Right lobe of liver (tissue), 6 donors: ENCODE results near the gene LRRC8D. TPM values are rescaled to one million over a fixed set of nuclear protein-coding genes. Genes with fewer than 3 reads are reported as not detected.

Source experiments
- ATAC-seq, 4 donors: fragments of 200-7000 bp; cut with Tn5 transposase; one replicate each; pipeline ENCODE4 v1.9.1; 2020; ENCODE audit warnings: mild to moderate bottlenecking in 4 of 4, moderate library complexity in 4 of 4
- DNase-seq, 3 donors: peaks; one replicate each; pipeline ENCODE4 v3.0.0-alpha.2; 2020
- H3K27ac ChIP-seq, 3 donors: fragments of 200-600 bp; one replicate each; pipeline ENCODE4 v1.8.0; 2022
- H3K27me3 ChIP-seq, 2 donors: fragments of 200-600 bp; one replicate each; pipeline ENCODE4 v1.8.0; 2022
- H3K36me3 ChIP-seq, 4 donors: fragments of 200-600 bp; sonication (generic) in 1 of 4; one replicate each; pipeline versions ENCODE4 v1.5.1 to v1.8.0; 2017 to 2022; ENCODE audit warnings: control low read depth in 1 of 4
- H3K4me1 ChIP-seq, 4 donors: fragments of 200-600 bp; sonication (generic) in 1 of 4; one replicate each; pipeline versions ENCODE4 v1.5.1 to v1.8.0; 2017 to 2022; ENCODE audit warnings: control low read depth in 1 of 4
- H3K4me3 ChIP-seq, 3 donors: fragments of 200-600 bp; one replicate each; pipeline ENCODE4 v1.8.0; 2022
- H3K9me3 ChIP-seq, 4 donors: fragments of 200-600 bp; sonication (generic) in 1 of 4; one replicate each; pipeline versions ENCODE4 v1.5.1 to v1.8.0; 2017 to 2022; ENCODE audit warnings: control low read depth in 1 of 4
- CTCF ChIP-seq, 4 donors: fragments of 200-600 bp in 3 of 4; fragments of 450-650 bp in 1 of 4; IDR thresholded peaks; one replicate each; pipeline versions ENCODE4 v1.5.1 to v1.8.0; 2016 to 2022; ENCODE audit warnings: antibody characterized with exemption in 4 of 4, mild to moderate bottlenecking in 2 of 4
- POLR2A ChIP-seq: fragments of 450-650 bp; IDR thresholded peaks from one replicate; pipeline ENCODE4 v1.6.1; 2017; ENCODE audit warnings: antibody characterized with exemption, mild to moderate bottlenecking
- WGBS: methylation state at CpG from one replicate; pipeline ENCODE4 v1.1.6; 2018; ENCODE audit warnings: low coverage, low lambda C conversion rate; ENCODE audit not compliant: insufficient coverage; ENCODE audit errors: missing lambda C conversion rate; 5-methylcytosine and 5-hydroxymethylcytosine counted together
- intact Hi-C, 2 donors: fragments of 100-400 bp; cut with DNase I; formaldehyde crosslinking; loops; one replicate each; pipeline versions ENCODE4 v1.11.2 to v1.14.1; 2022
- total RNA-seq, 6 experiments: library from RNA; depleted of rRNA in 2 of 6; stranded (reverse); fragments of >200 nt in 2 of 6; fragmentation: NEBNext Ultra II Directional in 3 of 6; extraction: Animal tissue kit (Norgen Biotek cat#: 25700) in 3 of 6; gene quantifications; one replicate each; pipeline versions ENCODE4 v1.1.0 to v1.2.4, GENCODE V29; 2016 to 2023
- donor health status: DM: no; HTN: yes; CAD: no.
- donor health status: DM: no; HTN: no; CAD: no.
- donor health status: DM: no; HTN: no; CAD: no.
- donor health status: DM: no; HTN: yes; CAD: no.
- donor health status: DM: no; HTN: yes; CAD: no.

The LRRC8D gene
- total RNA-seq, 6 experiments from 2014 or later, result 11.5 to 22.1 (median 19.3) TPM

- Histone ChIP-seq H3K4me1 (peaks cover 2 to 24% (median 11%) of the 10 kb centered on the region in 4 donors), H3K36me3 (no peaks in the 10 kb centered on the region), H3K27me3 (no peaks in the 10 kb centered on the region), H3K4me3 (no peak overlapping the region), H3K9me3 (no peaks in the 10 kb centered on the region), H3K27ac (no peak overlapping the region)
- ATAC-seq (no peak), DNase-seq (no peak)
- TF ChIP-seq CTCF (IDR thresholded peaks at IDR 0.05), result no peak
- TF ChIP-seq POLR2A, result no peak
- intact Hi-C loops, result no loop called here
- 83% methylated on average over 3 of the region's 3 CpGs for WGBS
These were observed 6.5 kb downstream of the LRRC8D start for GRCh38 chr1:89827330-89827729.

- ATAC-seq (no peak), DNase-seq (no peak)
- Histone ChIP-seq H3K4me3 (no peak overlapping the region), H3K27ac (no peak overlapping the region), H3K36me3 (no peaks in the 10 kb centered on the region), H3K27me3 (no peaks in the 10 kb centered on the region), H3K9me3 (no peaks in the 10 kb centered on the region), H3K4me1 (peaks cover 2 to 24% (median 8%) of the 10 kb centered on the region in 4 donors)
- TF ChIP-seq CTCF (IDR thresholded peaks at IDR 0.05) (no peak), POLR2A (no peak)
- intact Hi-C loops, result no loop called here
- 100% methylated on average over 1 of the region's 1 CpG for WGBS
These were observed 7.1 kb downstream of the LRRC8D start for GRCh38 chr1:89827902-89828301.

DNA sequence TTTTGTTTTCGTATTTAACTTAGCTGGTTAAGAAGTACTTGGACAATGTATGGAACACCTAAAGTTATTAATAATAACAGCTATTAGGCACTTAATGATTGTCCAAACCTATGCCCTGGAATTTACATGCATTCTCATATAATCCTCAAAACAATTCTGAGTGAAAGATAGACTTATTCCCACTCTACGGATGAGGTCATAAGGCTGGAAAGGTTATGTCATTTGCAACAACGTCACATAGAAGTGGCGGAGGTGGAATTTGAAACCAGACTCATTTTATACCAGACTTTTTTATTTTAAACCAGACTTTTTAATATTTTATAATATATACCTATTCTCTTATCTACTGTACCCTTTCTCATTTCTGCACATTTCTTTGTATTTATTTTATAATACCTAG is 8.4 kb downstream of the LRRC8D start:
- Histone ChIP-seq H3K9me3 (no peaks in the 10 kb centered on the region), H3K4me3 (no peak overlapping the region), H3K4me1 (peaks cover 2 to 31% (median 7%) of the 10 kb centered on the region in 4 donors), H3K36me3 (no peaks in the 10 kb centered on the region), H3K27me3 (no peaks in the 10 kb centered on the region), H3K27ac (no peak overlapping the region)
- WGBS, result 88% methylated on average over 4 of the region's 4 CpGs
- intact Hi-C loops, result no loop called here
- no peak for TF ChIP-seq CTCF (IDR thresholded peaks at IDR 0.05)
- TF ChIP-seq POLR2A, result no peak
- DNase-seq (no peak), ATAC-seq (no peak)

DNA sequence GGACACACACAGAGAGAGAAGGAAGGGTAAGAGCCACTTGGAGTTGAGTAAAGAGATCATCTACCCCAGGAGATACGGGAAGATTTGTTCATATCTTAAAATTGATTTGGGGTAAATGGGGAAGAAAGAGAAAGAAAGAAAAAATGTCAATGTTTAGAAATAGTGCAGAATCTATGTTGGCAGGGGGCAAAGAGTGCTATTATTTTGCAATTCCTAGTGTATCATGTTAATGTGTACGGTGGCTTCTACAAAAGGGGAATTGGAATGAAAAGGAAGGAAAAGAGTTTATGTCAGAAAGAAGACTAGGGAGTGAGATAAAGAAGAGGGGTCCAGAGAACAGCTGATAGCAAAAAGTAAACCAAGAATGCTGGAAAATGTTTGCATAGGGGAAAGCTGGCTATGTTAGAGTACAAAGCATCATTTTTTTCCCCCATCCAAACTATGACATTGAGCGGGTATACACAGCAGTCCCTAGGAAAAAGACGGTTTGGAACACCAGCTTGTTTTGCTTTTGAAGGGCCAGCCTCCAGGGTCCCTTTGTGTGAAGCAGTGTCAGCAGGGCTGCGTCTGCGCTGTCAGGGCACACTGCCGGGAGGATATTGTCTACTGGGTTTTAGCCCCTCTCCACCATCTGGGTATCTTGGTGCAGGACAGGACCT is 10.8 kb downstream of the LRRC8D start:
- no peak for TF ChIP-seq POLR2A
- no peak for TF ChIP-seq CTCF (IDR thresholded peaks at IDR 0.05)
- Histone ChIP-seq H3K27me3 (no peaks in the 10 kb centered on the region), H3K36me3 (no peaks in the 10 kb centered on the region), H3K9me3 (no peaks in the 10 kb centered on the region), H3K4me1 (peaks cover 2 to 46% (median 13%) of the 10 kb centered on the region in 4 donors), H3K4me3 (no peak overlapping the region), H3K27ac (peak overlapping the region in 1 of 3 donors; percentile 20)
- ATAC-seq (peak; percentile 5 to 33 (median 17)), DNase-seq (no peak)
- WGBS, result 29% methylated on average over 4 of the region's 7 CpGs
- intact Hi-C loops, result no loop called here
